Motor neuron (in vitro differentiated cells): Measurements from ENCODE around the gene KCTD10. TPM values are rescaled to one million over a fixed set of nuclear protein-coding genes. Genes with fewer than 3 reads are reported as not detected.

Experiments
- ATAC-seq, 8 experiments: fragments of 200-7000 bp; cut with Tn5 transposase; replicated peaks in 6 of 8; 2 replicates each; pipeline ENCODE4 v1.8.0; 2021; ENCODE audit warnings: mild to moderate bottlenecking in 8 of 8, moderate library complexity in 8 of 8
- H3K27ac ChIP-seq, 2 donors: fragments of 250-450 bp; sonication (Bioruptor Pico); 2 replicates each; pipeline ENCODE4 v1.9.0; 2021; ENCODE audit warnings: antibody characterized with exemption in 2 of 2, mild to moderate bottlenecking in 2 of 2, moderate library complexity in 1 of 2
- H3K4me1 ChIP-seq, 2 donors: fragments of 250-450 bp; sonication (Bioruptor Pico); replicated peaks in 1 of 2; 2 replicates each; pipeline ENCODE4 v1.6.1; 2021; ENCODE audit warnings: antibody characterized with exemption in 2 of 2, mild to moderate bottlenecking in 2 of 2, moderate library complexity in 1 of 2
- H3K4me3 ChIP-seq, 5 donors: fragments of 250-450 bp; sonication (Bioruptor Pico); 2 replicates each; pipeline ENCODE4 v1.9.0; 2021; ENCODE audit warnings: antibody characterized with exemption in 5 of 5, mild to moderate bottlenecking in 5 of 5, moderate library complexity in 4 of 5
- WGBS, 10 experiments: fragments of 450-650 bp; shearing (Covaris generic); methylation state at CpG; one replicate each; pipeline ENCODE4 v1.0.0; 2022; 5-methylcytosine and 5-hydroxymethylcytosine counted together
- in situ Hi-C, 9 experiments: fragments of 400-800 bp; cut with MboI; loops; one replicate each; pipeline ENCODE4 v1.15.0; 2021; ENCODE audit warnings: low sequenced_read_pairs in 9 of 9, low pct_unique_long_range_greater_than_20kb in 2 of 9; ENCODE audit not compliant: unreplicated experiment in 9 of 9
- total RNA-seq, 8 experiments: library from RNA; unstranded; fragments of 300-600 nt; gene quantifications; 2 replicates each; pipeline versions ENCODE4 v1.2.3 to v1.2.4, GENCODE V29; 2022

The KCTD10 gene
- total RNA-seq, 8 experiments from 2014 or later: 21.9 to 53.6 (median 40.2) TPM

- no peak for ATAC-seq
- Histone ChIP-seq H3K4me1 (no peaks in the 10 kb centered on the region), H3K27ac (no peak overlapping the region), H3K4me3 (no peak overlapping the region)
- 50 to 100% (median 87%) methylated on average over 1 to 9 of the region's 15 CpGs; no CpG with 5 or more reads in 1 of the 10 experiments for WGBS, 10 experiments
- in situ Hi-C loops: no loop called here
These were observed 33.1 kb upstream of the KCTD10 start for GRCh38 chr12:109510196-109510595.

GRCh38 chr12:109504068-109504467, 27.0 kb upstream of the KCTD10 start:
- Histone ChIP-seq H3K4me3 (no peak overlapping the region), H3K27ac (no peak overlapping the region), H3K4me1 (no peaks in the 10 kb centered on the region)
- in situ Hi-C loops: no loop called here
- ATAC-seq: peak in 1 of 8 experiments; percentile 48
- 83 to 100% methylated on average over 1 of the region's 1 CpG; no CpG with 5 or more reads in 8 of the 10 experiments for WGBS, 10 experiments

- in situ Hi-C loops: no loop called here
- Histone ChIP-seq H3K4me3 (no peak overlapping the region), H3K4me1 (no peaks in the 10 kb centered on the region), H3K27ac (no peak overlapping the region)
- no peak for ATAC-seq
- 49 to 100% (median 83%) methylated on average over 1 to 3 of the region's 3 CpGs; no CpG with 5 or more reads in 1 of the 10 experiments for WGBS, 10 experiments
These were observed 26.5 kb upstream of the KCTD10 start for GRCh38 chr12:109503611-109504010.

GRCh38 chr12:109502332-109502731, 25.2 kb upstream of the KCTD10 start:
- no peak overlapping the region for H3K27ac ChIP-seq
- ATAC-seq: no peak
- 86 to 100% (median 98%) methylated on average over 1 to 5 of the region's 5 CpGs for WGBS, 10 experiments
- in situ Hi-C loops: no loop called here
- no peaks in the 10 kb centered on the region for H3K4me1 ChIP-seq
- H3K4me3 ChIP-seq: no peak overlapping the region

- Histone ChIP-seq H3K27ac (no peak overlapping the region), H3K4me3 (no peak overlapping the region), H3K4me1 (no peaks in the 10 kb centered on the region)
- 76 to 100% (median 88%) methylated on average over 2 to 6 of the region's 6 CpGs; no CpG with 5 or more reads in 6 of the 10 experiments for WGBS, 10 experiments
- ATAC-seq: no peak
- in situ Hi-C loops: no loop called here
These were observed 24.2 kb upstream of the KCTD10 start for GRCh38 chr12:109501299-109501698.

- ATAC-seq: no peak
- in situ Hi-C loops: no loop called here
- no peak overlapping the region for H3K27ac ChIP-seq
- H3K4me1 ChIP-seq: no peaks in the 10 kb centered on the region
- no peak overlapping the region for H3K4me3 ChIP-seq
- 40 to 100% (median 87%) methylated on average over 1 to 7 of the region's 9 CpGs for WGBS, 10 experiments
These were observed 23.5 kb upstream of the KCTD10 start for GRCh38 chr12:109500406-109501185.

GRCh38 chr12:109497675-109498074, 20.6 kb upstream of the KCTD10 start:
- no peak overlapping the region for H3K27ac ChIP-seq
- no peaks in the 10 kb centered on the region for H3K4me1 ChIP-seq
- 82 to 100% (median 86%) methylated on average over 1 to 6 of the region's 7 CpGs; no CpG with 5 or more reads in 4 of the 10 experiments for WGBS, 10 experiments
- no peak overlapping the region for H3K4me3 ChIP-seq
- ATAC-seq: peak in 5 of 8 experiments; percentile 63 to 100 (median 87)
- in situ Hi-C loops: no loop called here

- in situ Hi-C loops: no loop called here
- ATAC-seq: no peak
- no peak overlapping the region for H3K4me3 ChIP-seq
These were observed 19.2 kb upstream of the KCTD10 start for GRCh38 chr12:109496306-109496705.

GRCh38 chr12:109495012-109495411, 17.9 kb upstream of the KCTD10 start:
- ATAC-seq: no peak
- Histone ChIP-seq H3K27ac (no peak overlapping the region), H3K4me1 (no peaks in the 10 kb centered on the region), H3K4me3 (no peak overlapping the region)
- in situ Hi-C loops: no loop called here

More at GRCh38 chr12:109496306-109496705, 19.2 kb upstream of the KCTD10 start:
- H3K27ac ChIP-seq: no peak overlapping the region
- no peaks in the 10 kb centered on the region for H3K4me1 ChIP-seq

GRCh38 chr12:109494348-109494881, 17.3 kb upstream of the KCTD10 start:
- in situ Hi-C loops: no loop called here
- Histone ChIP-seq H3K4me1 (no peaks in the 10 kb centered on the region), H3K4me3 (no peak overlapping the region), H3K27ac (no peak overlapping the region)
- ATAC-seq: no peak
- 85 to 100% (median 90%) methylated on average over 1 to 7 of the region's 7 CpGs for WGBS, 10 experiments

GRCh38 chr12:109493938-109494337, 16.8 kb upstream of the KCTD10 start:
- Histone ChIP-seq H3K4me1 (no peaks in the 10 kb centered on the region), H3K4me3 (no peak overlapping the region), H3K27ac (no peak overlapping the region)
- WGBS, 10 experiments: 80 to 100% (median 100%) methylated on average over 1 of the region's 1 CpG; no CpG with 5 or more reads in 3 of the 10 experiments
- no peak for ATAC-seq
- in situ Hi-C loops: no loop called here

GRCh38 chr12:109493090-109493489, 16.0 kb upstream of the KCTD10 start:
- no peak for ATAC-seq
- Histone ChIP-seq H3K27ac (no peak overlapping the region), H3K4me3 (no peak overlapping the region), H3K4me1 (no peaks in the 10 kb centered on the region)
- in situ Hi-C loops: no loop called here

GRCh38 chr12:109492371-109492770, 15.3 kb upstream of the KCTD10 start:
- WGBS, 10 experiments: 75 to 100% (median 92%) methylated on average over 1 to 5 of the region's 5 CpGs; no CpG with 5 or more reads in 1 of the 10 experiments
- Histone ChIP-seq H3K4me3 (no peak overlapping the region), H3K4me1 (no peaks in the 10 kb centered on the region), H3K27ac (no peak overlapping the region)
- no peak for ATAC-seq
- in situ Hi-C loops: no loop called here

GRCh38 chr12:109491671-109492070, 14.6 kb upstream of the KCTD10 start:
- ATAC-seq: no peak
- no peaks in the 10 kb centered on the region for H3K4me1 ChIP-seq
- in situ Hi-C loops: no loop called here
- no peak overlapping the region for H3K27ac ChIP-seq
- no peak overlapping the region for H3K4me3 ChIP-seq
- WGBS, 10 experiments: 81 to 100% (median 96%) methylated on average over 1 to 4 of the region's 4 CpGs; no CpG with 5 or more reads in 3 of the 10 experiments
